GM19328 (cell line): Measurements from ENCODE around the gene ADAM22.

Experiments used
- ATAC-seq: cut with Tn5 transposase; IDR thresholded peaks from one replicate; pipeline ENCODE4 v1.9.1; 2021; ENCODE audit warnings: mild to moderate bottlenecking, moderate library complexity; ENCODE audit not compliant: unreplicated experiment

Gene ADAM22

GRCh38 chr7:88243345-88243909, 309.4 kb downstream of the ADAM22 start:
- ATAC-seq = no peak

GRCh38 chr7:88244258-88244657, 310.2 kb downstream of the ADAM22 start:
- no peak for ATAC-seq
